Astrocyte (in vitro differentiated cells and primary cell): Measurements from ENCODE around the gene SCNN1A.

Experiments used
- CTCF ChIP-seq: IDR thresholded peaks from 2 replicates; pipeline ENCODE4 v1.5.1; 2011; ENCODE audit warnings: low read depth, mild to moderate bottlenecking, inconsistent platforms, low read length, moderate library complexity; ENCODE audit not compliant: insufficient read depth
- EZH2 ChIP-seq: IDR thresholded peaks from 2 replicates; pipeline ENCODE4 v1.6.1; 2012; ENCODE audit warnings: mild to moderate bottlenecking, low read length, inconsistent platforms; ENCODE audit not compliant: insufficient read depth

- TF ChIP-seq CTCF, result no peak
- TF ChIP-seq EZH2, result no peak
Observed at GRCh38 chr12:6345319-6346091, 29.9 kb downstream of the SCNN1A start.
